Activated T-helper 1 cell treated with anti-CD3 and anti-CD28 coated beads, Interleukin-12 subunit alpha, Interleukin-12 subunit beta, Interleukin-2, Interleukin-4 antibody, amounts not matched to agents 30 ng/mL and 10 ng/mL and 1 ng/mL, durations not matched to agents 14 hours and 24 hours and 36 hours (primary cell): ENCODE results near the gene LRRC8C. TPM values are rescaled to one million over a fixed set of nuclear protein-coding genes. Genes with fewer than 3 reads are reported as not detected.
A peak's percentile ranks its signal among the peaks of the same experiment; 100 is the strongest.

Experiments
- DNase-seq: peaks from one replicate; pipeline ENCODE4 v3.0.0; 2021; ENCODE audit warnings: low spot score
- H3K27ac Mint-ChIP-seq: one replicate; pipeline ENCODE4 v1.8.0; 2021; ENCODE audit warnings: mild to moderate bottlenecking, mixed read lengths
- H3K27me3 Mint-ChIP-seq: one replicate; pipeline ENCODE4 v1.8.0; 2022; ENCODE audit warnings: mild to moderate bottlenecking, moderate library complexity, mixed read lengths; ENCODE audit not compliant: insufficient read depth
- H3K36me3 Mint-ChIP-seq: one replicate; pipeline ENCODE4 v1.8.0; 2021; ENCODE audit warnings: low read depth, mixed read lengths
- H3K4me1 Mint-ChIP-seq: one replicate; pipeline ENCODE4 v1.8.0; 2021; ENCODE audit warnings: low read depth, mixed read lengths
- H3K4me3 Mint-ChIP-seq: one replicate; pipeline ENCODE4 v1.8.0; 2021; ENCODE audit warnings: mild to moderate bottlenecking, moderate library complexity, mixed read lengths
- H3K9me3 Mint-ChIP-seq: one replicate; pipeline ENCODE4 v1.8.0; 2021; ENCODE audit warnings: mixed read lengths
- intact Hi-C: fragments of 100-400 bp; cut with micrococcal nuclease; formaldehyde crosslinking; loops from one replicate; pipeline ENCODE4 v1.15.1; 2024
- total RNA-seq: library from RNA; stranded (reverse); gene quantifications from 2 replicates; pipeline ENCODE4 v1.2.3, GENCODE V29; 2022

The LRRC8C gene
- total RNA-seq, 1 donor from 2014 or later = 64.3 TPM

DNA sequence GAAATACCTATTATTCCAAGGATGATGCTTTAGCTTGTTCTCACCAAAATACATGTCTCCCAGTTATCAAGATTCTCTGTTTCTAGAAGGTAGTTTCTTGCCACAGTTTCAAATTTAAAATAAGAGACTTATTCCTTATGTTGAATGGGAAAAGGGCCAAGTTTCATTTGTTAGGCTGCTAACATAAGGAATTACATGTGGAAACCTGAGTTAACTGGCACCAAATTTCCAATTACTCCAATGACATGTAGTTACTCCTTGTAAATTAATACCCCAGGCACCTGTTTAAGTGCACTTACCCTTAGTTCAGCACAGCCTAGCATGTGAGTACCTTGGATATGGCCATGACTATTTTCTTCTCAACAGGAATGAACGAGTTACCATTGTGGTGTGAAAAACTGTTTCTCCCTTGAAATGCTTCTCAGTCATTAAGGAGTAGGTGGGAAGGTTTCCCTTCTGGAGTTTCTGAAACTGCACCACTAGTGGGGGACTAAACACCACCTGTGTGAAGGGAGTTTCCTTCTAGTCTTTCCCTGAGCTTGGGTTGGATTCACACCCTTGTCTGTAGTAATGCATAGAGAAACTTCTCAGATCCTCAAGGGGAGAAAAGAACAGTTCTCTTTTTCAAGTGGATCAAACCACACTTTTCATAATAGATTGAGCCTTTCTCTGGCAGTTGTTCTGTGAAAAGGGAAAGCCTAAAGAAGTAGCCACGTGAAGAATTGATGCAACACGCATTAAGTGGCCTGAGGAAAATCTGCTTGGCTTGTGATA is 32.3 kb upstream of the LRRC8C start:
- DNase-seq = no peak
- Mint-ChIP-seq H3K27me3 (no peaks in the 10 kb centered on the region), H3K9me3 (no peaks in the 10 kb centered on the region), H3K4me1 (peaks cover 92% of the 10 kb centered on the region), H3K27ac (peak overlapping the region; percentile 63), H3K4me3 (no peak overlapping the region), H3K36me3 (peaks cover 42% of the 10 kb centered on the region)
- intact Hi-C loops = loop anchor here (5.0 kb wide), 1 partner anchor 37 kb away; no protein-coding TSS in a partner anchor

- intact Hi-C loops = loop anchor here (1.0 to 5.0 kb wide), 6 partner anchors 8 to 556 kb away; partner anchors contain the start of gene LRRC8B
- H3K9me3 Mint-ChIP-seq = no peaks in the 10 kb centered on the region
- peaks cover 39% of the 10 kb centered on the region for H3K36me3 Mint-ChIP-seq
- DNase-seq = no peak
- no peaks in the 10 kb centered on the region for H3K27me3 Mint-ChIP-seq
- peak overlapping the region; percentile 99 for H3K27ac Mint-ChIP-seq
- H3K4me3 Mint-ChIP-seq = peak overlapping the region; percentile 56
- peaks cover 97% of the 10 kb centered on the region for H3K4me1 Mint-ChIP-seq
Observed at GRCh38 chr1:89602871-89603404, 30.0 kb upstream of the LRRC8C start.

DNA sequence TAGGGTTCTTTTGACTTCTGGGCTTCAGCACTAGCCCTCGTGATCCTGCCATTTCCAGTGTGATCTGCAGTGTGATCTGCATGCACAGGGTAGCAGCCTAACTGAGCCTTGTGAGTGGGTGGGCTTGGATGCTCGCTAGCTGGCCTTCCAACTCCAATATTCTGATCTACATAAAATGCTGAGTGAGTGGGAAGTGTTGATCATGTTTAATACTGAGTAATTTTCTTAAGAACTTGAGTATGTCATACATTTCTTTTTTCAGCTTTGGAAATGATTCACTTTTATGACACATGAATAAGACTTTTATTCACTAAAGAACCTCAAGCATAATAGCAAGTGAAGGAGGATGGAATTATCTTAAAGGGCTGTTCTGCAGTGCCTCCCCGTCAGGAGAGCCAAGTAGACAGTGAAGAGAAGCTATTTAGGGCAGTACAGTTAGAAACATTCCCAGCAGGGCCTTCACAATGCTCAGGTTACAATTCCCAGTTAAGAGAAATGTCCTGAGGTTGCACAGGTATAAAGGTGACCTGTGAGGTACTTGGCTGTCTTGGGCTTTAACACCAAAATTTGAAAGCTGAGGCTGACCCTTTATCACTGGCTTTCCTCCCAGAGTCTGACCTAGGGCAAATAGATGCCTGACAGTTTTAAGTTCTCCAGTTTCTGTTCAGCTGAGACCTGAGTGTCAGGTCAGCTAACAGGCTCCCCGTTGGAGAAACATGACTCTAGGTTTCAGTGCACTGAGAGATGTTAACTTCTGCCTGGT is 29.1 kb upstream of the LRRC8C start:
- no peaks in the 10 kb centered on the region for H3K9me3 Mint-ChIP-seq
- H3K27ac Mint-ChIP-seq = peak overlapping the region; percentile 99
- H3K4me1 Mint-ChIP-seq = peaks cover 97% of the 10 kb centered on the region
- H3K36me3 Mint-ChIP-seq = peaks cover 37% of the 10 kb centered on the region
- intact Hi-C loops = loop anchor here (1.0 to 5.0 kb wide), 6 partner anchors 7 to 557 kb away; partner anchors contain the start of gene LRRC8B
- no peaks in the 10 kb centered on the region for H3K27me3 Mint-ChIP-seq
- peak overlapping the region; percentile 56 for H3K4me3 Mint-ChIP-seq
- no peak for DNase-seq

GRCh38 chr1:89604414-89604735 is 28.5 kb upstream of the LRRC8C start:
- Mint-ChIP-seq H3K9me3 (no peaks in the 10 kb centered on the region), H3K27ac (peak overlapping the region; percentile 99), H3K36me3 (peaks cover 32% of the 10 kb centered on the region), H3K27me3 (no peaks in the 10 kb centered on the region), H3K4me3 (peak overlapping the region; percentile 20), H3K4me1 (peaks cover 97% of the 10 kb centered on the region)
- no peak for DNase-seq
- intact Hi-C loops = loop anchor here (5.0 kb wide), 1 partner anchor 33 kb away; no protein-coding TSS in a partner anchor

GRCh38 chr1:89605692-89606091 is 27.2 kb upstream of the LRRC8C start:
- H3K4me3 Mint-ChIP-seq = peak overlapping the region; percentile 59
- H3K27me3 Mint-ChIP-seq = no peaks in the 10 kb centered on the region
- no peaks in the 10 kb centered on the region for H3K9me3 Mint-ChIP-seq

DNA sequence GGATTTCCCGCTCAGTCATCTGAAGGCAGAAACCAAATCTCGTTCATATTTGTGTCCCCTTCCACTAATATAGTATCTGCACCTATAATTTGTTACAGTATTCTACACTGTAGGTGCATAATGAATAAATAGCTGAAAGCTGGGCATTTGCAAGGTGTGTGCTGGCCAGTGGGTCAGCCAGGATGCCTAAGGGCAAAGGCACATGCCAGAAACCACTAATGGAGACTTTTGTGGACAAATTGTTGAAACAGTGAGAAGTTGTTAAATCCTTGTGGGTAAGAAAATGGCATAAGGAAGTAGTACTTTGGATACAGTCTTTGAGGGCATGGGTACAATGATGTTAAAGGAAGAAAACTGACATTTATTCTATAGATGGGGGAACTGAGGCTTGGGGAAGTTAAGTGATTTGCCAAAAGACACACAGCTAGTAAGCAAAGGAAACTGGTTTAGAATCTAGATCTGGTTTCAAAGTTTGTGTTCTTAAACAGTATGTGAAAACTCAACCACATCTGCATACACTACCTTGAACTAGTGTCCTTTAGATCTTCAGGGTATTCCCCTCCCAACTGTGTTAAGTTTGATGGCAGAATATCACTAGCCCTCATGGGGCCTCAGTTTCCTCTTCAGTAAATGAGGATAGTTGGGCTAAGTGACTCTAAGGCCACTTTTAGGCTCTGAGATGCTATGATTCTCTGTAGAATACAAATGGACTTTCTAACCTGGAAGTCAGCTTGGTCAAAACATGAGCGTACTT is 26.5 kb upstream of the LRRC8C start:
- DNase-seq = no peak
- H3K4me3 Mint-ChIP-seq = peak overlapping the region; percentile 59
- H3K4me1 Mint-ChIP-seq = peaks cover 94% of the 10 kb centered on the region
- intact Hi-C loops = no loop called here
- H3K27me3 Mint-ChIP-seq = no peaks in the 10 kb centered on the region
- peaks cover 23% of the 10 kb centered on the region for H3K36me3 Mint-ChIP-seq
- H3K9me3 Mint-ChIP-seq = no peaks in the 10 kb centered on the region
- peak overlapping the region; percentile 99 for H3K27ac Mint-ChIP-seq

More at GRCh38 chr1:89605692-89606091, 27.2 kb upstream of the LRRC8C start:
- H3K4me1 Mint-ChIP-seq = peaks cover 94% of the 10 kb centered on the region
- peak overlapping the region; percentile 99 for H3K27ac Mint-ChIP-seq
- H3K36me3 Mint-ChIP-seq = peaks cover 28% of the 10 kb centered on the region
- DNase-seq = no peak
- intact Hi-C loops = no loop called here

DNA sequence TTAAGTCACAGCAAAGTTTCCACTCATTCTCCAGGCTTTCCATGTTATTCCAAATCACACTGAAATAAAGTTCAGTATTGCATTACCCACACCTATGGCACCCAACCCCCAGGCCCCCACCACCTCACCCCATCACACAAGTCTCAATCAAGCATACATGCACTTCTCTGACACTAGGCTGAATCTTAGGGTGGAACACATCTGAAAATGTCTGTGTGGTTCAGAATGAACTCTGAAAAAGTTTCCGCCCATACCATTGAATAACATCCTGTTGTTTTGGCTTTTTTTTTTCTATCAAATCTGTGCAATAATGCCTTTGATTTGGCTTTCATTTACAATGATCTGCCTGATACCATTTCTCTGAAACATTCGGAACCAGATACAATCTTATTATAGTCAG is 25.8 kb upstream of the LRRC8C start:
- DNase-seq = peak; percentile 35
- Mint-ChIP-seq H3K4me1 (peaks cover 95% of the 10 kb centered on the region), H3K9me3 (no peaks in the 10 kb centered on the region), H3K27me3 (no peaks in the 10 kb centered on the region), H3K36me3 (peaks cover 20% of the 10 kb centered on the region), H3K4me3 (peak overlapping the region; percentile 43), H3K27ac (peak overlapping the region; percentile 99)
- intact Hi-C loops = no loop called here

GRCh38 chr1:89607586-89608318 is 25.2 kb upstream of the LRRC8C start:
- Mint-ChIP-seq H3K4me3 (peak overlapping the region; percentile 87), H3K36me3 (peaks cover 18% of the 10 kb centered on the region), H3K4me1 (peaks cover 97% of the 10 kb centered on the region), H3K27ac (peak overlapping the region; percentile 99), H3K27me3 (no peaks in the 10 kb centered on the region), H3K9me3 (no peaks in the 10 kb centered on the region)
- DNase-seq = no peak
- intact Hi-C loops = loop anchor here (1.0 to 2.0 kb wide), 2 partner anchors 17 to 566 kb away; no protein-coding TSS in a partner anchor

- H3K36me3 Mint-ChIP-seq = peaks cover 13% of the 10 kb centered on the region
- peak overlapping the region; percentile 99 for H3K27ac Mint-ChIP-seq
- peaks cover 93% of the 10 kb centered on the region for H3K4me1 Mint-ChIP-seq
- DNase-seq = peak; percentile 61
- no peaks in the 10 kb centered on the region for H3K27me3 Mint-ChIP-seq
- no peaks in the 10 kb centered on the region for H3K9me3 Mint-ChIP-seq
- intact Hi-C loops = loop anchor here (1.0 to 2.0 kb wide), 2 partner anchors 18 to 567 kb away; no protein-coding TSS in a partner anchor
- peak overlapping the region; percentile 87 for H3K4me3 Mint-ChIP-seq
Observed at GRCh38 chr1:89608319-89608983, 24.5 kb upstream of the LRRC8C start.

GRCh38 chr1:89608984-89609725 is 23.8 kb upstream of the LRRC8C start:
- Mint-ChIP-seq H3K4me3 (peak overlapping the region; percentile 87), H3K9me3 (no peaks in the 10 kb centered on the region), H3K27ac (peak overlapping the region; percentile 99), H3K4me1 (peaks cover 91% of the 10 kb centered on the region), H3K36me3 (peaks cover 10% of the 10 kb centered on the region), H3K27me3 (no peaks in the 10 kb centered on the region)
- DNase-seq = peak; percentile 57
- intact Hi-C loops = loop anchor here (1.0 to 2.0 kb wide), 2 partner anchors 18 to 568 kb away; no protein-coding TSS in a partner anchor
